ENCODE results near the gene SMARCB1.

The SMARCB1 gene

DNA sequence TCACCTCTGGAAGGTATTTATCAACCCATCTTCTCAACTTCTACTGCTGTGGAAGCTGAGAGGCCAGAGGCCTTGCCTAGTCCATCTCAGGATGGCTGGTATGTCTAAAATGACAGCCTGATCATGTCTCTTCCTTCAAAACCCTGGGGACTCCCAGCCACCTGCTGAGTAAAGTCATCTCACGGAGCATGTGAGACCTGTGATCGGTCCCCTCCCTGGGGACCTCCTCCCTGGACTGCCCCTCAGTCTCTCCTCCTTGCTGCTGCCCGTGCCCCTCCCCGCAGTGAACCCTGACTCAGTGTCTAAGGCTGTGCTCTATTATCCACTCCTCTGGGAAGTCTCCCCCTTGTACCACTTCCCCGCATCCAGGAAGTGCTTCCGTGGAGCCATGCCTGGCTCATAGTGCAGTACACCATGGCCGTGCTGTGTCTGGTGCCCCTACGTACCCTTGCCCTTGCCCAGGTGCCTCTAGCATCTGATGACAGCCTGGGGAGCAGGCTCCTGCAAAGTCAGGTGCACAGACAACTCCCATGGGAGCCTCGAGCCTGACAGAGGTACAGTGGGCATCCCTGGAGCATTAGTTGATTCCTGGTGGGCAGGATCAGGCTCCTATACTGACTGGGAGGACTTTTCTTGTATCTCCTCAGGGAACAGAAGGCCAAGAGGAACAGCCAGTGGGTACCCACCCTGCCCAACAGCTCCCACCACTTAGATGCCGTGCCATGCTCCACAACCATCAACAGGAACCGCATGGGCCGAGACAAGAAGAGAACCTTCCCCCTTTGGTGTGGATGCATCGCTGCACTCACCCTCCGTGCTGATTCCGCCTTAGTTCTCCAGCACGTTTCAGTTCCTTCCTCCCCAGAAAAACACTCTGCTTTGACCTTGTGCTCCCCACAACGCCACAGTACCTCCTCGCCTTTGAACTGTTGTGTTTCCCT lies 13.8 kb downstream of the SMARCB1 start:
- no peak for DNase-seq (ENCODE audit: extremely low read depth, low read depth)
- TF ChIP-seq, protein P1, sequence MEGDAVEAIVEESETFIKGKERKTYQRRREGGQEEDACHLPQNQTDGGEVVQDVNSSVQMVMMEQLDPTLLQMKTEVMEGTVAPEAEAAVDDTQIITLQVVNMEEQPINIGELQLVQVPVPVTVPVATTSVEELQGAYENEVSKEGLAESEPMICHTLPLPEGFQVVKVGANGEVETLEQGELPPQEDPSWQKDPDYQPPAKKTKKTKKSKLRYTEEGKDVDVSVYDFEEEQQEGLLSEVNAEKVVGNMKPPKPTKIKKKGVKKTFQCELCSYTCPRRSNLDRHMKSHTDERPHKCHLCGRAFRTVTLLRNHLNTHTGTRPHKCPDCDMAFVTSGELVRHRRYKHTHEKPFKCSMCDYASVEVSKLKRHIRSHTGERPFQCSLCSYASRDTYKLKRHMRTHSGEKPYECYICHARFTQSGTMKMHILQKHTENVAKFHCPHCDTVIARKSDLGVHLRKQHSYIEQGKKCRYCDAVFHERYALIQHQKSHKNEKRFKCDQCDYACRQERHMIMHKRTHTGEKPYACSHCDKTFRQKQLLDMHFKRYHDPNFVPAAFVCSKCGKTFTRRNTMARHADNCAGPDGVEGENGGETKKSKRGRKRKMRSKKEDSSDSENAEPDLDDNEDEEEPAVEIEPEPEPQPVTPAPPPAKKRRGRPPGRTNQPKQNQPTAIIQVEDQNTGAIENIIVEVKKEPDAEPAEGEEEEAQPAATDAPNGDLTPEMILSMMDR (IDR thresholded peaks at IDR 0.05; ENCODE audit: low read depth, low read length), result no peak

DNA sequence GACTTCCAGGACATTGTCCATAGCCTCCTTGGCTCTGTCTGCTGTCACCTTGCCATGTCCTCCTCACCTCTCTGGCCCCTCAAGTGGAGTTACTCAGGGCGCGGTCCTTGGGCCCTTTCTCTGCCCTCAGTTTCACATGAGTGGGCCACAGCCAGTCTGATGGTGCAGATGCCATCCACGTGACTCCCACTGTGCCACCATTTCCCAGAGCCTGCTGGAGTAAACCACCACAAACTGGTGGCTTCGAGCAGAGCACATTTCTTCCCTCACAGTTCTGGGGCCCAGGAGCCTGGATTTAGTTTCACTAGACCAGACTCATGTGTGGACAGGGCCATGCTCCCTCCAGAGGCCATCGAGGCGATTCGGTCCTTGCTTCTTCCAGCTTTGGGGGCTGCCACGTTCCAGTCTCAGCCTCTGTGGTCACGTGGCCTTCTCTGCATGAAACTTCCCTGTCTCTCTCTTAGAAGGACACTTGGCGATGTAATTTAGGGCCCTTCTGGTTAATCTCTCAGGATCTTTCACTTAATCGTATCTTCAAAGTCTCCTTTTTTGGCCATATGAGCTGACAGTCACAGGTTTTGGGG lies 14.6 kb downstream of the SMARCB1 start:
- TF ChIP-seq, protein P1 (IDR thresholded peaks at IDR 0.05; ENCODE audit: low read depth, low read length), result no peak
- no peak for DNase-seq (ENCODE audit: extremely low read depth, low read depth)

DNA sequence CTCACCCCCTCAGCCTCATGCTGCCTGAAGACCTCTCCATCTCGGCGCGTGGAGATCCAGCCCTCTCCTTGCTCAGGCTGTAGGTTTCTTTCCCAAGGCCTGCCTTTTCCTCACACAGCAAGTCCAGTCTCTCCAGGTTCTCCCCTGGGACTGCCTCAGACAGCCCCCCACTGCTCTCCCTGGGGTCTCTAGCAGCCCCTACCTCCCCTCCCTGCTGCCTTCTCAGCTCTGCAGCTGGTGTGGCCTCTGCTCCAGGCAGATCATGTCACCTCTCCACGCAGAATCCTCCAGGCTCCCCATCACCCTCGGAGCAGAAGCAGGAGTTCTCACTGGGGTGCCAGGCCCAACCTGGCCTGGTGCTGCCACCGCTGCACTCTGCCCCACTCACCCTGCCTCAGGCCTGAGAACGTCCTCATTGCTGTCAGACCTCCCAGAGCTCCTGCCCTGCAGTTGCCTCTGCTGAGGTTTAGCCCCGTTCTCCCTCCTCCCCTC lies 15.2 kb downstream of the SMARCB1 start:
- DNase-seq (ENCODE audit: extremely low read depth, low read depth), result no peak
- TF ChIP-seq, protein P1 (IDR thresholded peaks at IDR 0.05; ENCODE audit: low read depth, low read length), result no peak

DNA sequence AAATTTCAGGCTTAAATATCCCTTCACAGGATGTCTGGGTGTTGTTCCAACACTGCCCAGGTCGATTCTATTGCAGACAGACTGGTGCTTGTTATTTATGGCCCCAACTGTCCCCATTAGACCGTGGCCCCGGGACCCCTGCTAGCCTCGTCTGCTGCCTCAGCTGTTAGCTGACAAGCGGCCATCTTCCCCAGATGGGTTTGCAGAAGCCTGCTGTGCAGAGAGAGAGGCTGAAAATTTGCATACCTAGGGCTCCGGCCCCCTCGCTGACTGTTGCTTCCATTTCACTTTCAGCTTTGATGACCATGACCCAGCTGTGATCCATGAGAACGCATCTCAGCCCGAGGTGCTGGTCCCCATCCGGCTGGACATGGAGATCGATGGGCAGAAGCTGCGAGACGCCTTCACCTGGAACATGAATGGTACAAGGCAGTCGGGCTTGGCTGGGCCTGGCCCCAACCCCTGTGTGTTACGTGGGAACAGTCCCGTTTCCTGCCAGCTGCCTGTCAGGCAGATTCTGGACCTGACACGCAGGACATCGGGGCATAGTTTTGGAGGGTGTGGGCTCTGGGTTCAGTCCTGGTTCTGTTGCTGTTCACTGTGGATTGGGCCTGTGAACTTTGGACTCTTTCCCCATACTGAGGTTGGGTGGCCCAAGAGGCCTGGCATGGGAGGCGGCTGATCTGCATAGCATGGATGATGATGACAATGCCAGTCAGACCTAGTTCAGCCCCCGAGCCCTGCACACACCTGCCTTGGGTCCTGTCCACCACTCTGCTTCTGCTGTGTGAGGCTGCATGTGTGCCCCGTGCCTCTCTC lies 16.4 kb downstream of the SMARCB1 start:
- TF ChIP-seq, protein P1 (IDR thresholded peaks at IDR 0.05; ENCODE audit: low read depth, low read length), result no peak

DNA sequence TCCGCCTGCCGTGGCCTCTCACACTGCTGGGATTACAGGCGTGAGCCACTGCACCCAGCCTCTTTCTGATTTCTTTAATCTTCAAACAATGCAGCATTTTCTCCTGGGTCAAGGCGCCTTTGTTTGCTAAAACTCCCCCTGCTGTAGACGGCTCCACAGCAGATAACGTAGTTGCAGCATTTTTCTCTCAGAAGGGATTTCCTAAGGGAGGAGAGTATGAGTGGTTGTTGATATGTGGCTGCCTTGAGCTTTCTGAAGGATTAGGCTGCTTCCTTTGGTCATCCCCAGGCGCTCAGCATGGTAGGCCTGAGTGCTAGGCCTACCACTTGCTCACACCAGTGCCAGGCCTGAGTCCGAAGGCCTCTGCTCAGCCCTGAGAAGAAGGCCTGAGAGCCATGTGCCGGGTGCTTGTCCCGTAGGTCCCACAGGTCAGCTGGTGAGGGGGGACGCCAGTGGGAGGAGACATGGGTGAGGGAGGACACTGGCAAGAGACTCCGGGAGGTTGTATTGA lies 18.1 kb downstream of the SMARCB1 start:
- TF ChIP-seq, protein P1 (IDR thresholded peaks at IDR 0.05; ENCODE audit: low read depth, low read length), result no peak
- no peak for DNase-seq (ENCODE audit: extremely low read depth, low read depth)

More for the DNA sequence above, 16.4 kb downstream of the SMARCB1 start:
- no peak for DNase-seq (ENCODE audit: extremely low read depth, low read depth)

DNA sequence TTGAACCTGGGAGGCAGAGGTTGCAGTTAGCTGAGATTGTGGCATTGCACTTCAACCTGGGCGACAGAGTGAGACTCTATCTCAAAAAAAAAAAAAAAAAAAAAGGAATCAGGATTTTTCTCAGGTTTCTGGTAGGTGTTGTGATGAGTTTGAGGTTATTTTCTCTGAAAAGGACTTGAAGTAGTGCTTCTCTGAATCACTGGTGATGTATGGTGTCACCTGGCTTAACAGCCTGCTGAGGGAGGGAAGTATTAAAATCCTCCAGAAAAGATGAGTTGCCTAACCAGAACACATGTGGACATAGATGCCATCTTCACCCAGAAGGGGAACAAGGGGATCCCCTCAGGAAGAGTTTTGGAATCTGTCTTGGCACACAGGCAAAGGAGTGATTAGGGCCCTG lies 20.1 kb downstream of the SMARCB1 start:
- DNase-seq (ENCODE audit: extremely low read depth, low read depth), result no peak
- TF ChIP-seq, protein P1 (IDR thresholded peaks at IDR 0.05; ENCODE audit: low read depth, low read length), result no peak

All from AG09319 (cell line).